ENCODE measurements around the gene IFNW1.
"Not testable (repeated sequence)": the region's sequence is repeated elsewhere in the genome, so short reads cannot be mapped to it uniquely, and the experiment has no call there.

Gene IFNW1

GRCh38 chr9:21141427-21141882, at the start of gene IFNW1:
Gene IFNW1 (minus strand): TSS chr9:21141832. CDS start chr9:21141570, 262 bp downstream.
- no peak for DNase-seq (ENCODE audit: low read depth in 2 of 2)

DNA sequence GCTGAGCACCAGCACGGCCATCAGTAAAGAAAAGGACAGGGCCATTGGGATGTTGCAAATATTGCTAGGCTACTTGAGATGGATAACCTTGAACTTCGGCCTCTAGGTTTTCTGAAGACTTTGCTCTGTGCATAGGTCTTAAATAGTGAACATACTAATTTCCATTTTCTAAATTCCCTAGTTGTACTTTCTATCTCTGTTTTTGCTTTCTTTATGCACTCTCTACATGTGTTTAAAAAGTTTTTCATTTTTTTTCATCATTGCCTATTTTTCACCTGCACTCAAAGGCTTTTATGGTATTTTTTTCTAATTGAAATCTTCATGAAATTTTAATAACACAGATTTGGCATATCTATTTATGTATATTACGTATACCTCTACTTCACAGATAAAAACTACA, 45.9 kb upstream of the IFNW1 start, which contains the start of gene IFNA4:
IFNA4 (minus strand) TSS at position 101 of the 400 bp plus-strand sequence; CDS start at position 45, 56 bp downstream.
- not testable (repeated sequence) for DNase-seq (ENCODE audit: low read depth in 2 of 2)

DNA sequence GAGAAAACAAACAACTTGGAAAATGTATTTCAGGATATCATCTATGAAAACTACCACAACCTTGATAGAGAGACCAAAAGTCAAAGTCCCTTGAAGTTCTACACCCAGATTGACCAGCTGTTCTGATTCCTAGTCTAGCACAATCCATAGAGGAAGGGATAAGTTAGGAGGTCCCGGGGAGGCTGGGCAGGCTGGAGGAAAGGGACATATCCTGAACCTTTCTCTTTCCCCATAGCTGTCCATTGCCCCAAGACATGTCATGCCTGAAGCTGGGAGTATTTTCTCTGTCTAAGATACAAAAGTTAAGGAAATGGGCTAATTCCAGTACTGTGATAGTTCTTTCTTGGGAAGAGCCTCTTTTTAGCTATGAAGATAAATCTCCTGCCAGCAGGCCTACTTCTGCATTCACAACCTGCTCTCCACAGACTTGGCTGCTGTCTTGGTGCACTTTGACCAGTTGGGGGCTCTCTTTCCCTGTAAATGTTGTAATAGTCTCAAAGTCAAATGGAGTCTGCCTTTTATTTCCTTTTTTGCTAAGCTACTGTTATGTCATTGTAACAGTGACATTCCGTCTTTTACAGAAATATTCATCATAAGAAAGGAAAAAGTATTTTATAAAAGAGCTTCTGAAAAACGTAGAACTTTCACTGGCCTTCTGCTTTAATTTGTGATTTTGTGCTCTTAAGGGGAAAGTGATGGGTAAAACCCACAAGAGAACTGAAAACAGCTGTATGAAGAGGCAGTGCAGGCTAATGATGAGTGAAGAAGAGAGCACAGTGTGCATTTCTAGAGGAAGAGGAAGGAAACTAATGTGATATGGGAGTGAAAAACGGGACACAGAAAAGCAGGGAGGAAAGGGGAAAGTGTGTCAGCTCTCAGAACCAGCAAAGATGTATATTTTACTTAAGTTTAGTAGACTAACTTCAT, 41.4 kb upstream of the IFNW1 start:
- DNase-seq (ENCODE audit: low read depth in 2 of 2), result not testable (repeated sequence)

- no peak for DNase-seq (ENCODE audit: low read depth in 2 of 2)
Observed at GRCh38 chr9:21174671-21175070, 33.0 kb upstream of the IFNW1 start.

GRCh38 chr9:21172156-21172555, 30.5 kb upstream of the IFNW1 start:
- no peak for DNase-seq (ENCODE audit: low read depth in 2 of 2)

DNA sequence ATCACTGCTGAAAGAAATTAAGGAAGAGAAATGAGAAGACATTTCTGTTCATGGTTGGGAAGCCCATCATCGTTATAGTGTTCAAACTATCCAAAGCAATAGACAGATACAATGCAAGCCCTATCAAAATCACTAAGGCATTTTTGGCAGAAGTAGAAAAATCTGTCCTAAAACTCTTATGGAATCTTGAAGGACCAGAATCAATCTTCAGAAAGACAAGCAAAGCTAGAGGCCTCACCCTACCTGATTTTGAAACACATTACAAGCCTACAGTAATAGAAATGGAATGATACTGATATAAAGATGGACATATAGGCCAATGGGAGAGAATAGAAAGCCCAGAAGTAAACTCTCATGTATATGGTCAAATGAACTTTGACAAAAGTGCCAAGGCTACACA, 29.7 kb upstream of the IFNW1 start:
- DNase-seq (ENCODE audit: low read depth in 2 of 2), result no peak

DNA sequence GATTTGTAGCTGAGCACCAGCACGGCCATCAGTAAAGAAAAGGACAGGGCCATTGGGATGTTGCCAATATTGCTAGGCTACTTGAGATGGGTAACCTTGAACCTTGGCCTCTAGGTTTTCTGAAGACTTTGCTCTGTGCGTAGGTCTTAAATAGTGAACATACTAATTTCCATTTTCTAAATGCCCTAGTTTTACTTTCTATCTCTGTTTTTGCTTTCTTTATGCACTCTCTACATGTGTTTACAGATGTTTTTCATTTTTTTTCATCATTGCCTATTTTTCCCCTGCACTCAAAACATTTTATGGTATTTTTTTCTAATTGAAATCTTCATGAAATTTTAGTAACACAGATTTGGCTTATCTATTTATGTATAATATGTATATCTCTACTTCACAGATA, 24.9 kb upstream of the IFNW1 start, which contains the start of gene IFNA21:
IFNA21 (minus strand) TSS at position 101 of the 400 bp plus-strand sequence; CDS start at position 53, 48 bp downstream.
- DNase-seq (ENCODE audit: low read depth in 2 of 2), result not testable (repeated sequence)

DNA sequence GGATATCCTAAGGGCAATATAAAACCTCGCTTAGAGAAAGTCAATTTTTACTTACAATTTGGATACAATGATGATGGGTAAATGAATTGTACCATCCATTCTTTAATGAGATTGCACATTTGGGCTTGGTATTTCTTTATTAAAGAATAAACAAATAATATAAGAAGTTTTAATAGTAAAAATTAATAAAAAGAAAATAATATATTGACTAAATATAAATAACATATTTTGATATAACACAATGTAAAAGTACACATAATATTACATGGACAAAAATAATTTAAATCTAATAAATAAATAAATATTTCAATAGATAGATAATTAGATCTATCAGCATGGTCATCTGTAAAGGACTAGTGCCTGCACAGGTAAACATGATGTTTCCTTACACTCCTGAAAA, 23.9 kb upstream of the IFNW1 start:
- no peak for DNase-seq (ENCODE audit: low read depth in 2 of 2)

DNA sequence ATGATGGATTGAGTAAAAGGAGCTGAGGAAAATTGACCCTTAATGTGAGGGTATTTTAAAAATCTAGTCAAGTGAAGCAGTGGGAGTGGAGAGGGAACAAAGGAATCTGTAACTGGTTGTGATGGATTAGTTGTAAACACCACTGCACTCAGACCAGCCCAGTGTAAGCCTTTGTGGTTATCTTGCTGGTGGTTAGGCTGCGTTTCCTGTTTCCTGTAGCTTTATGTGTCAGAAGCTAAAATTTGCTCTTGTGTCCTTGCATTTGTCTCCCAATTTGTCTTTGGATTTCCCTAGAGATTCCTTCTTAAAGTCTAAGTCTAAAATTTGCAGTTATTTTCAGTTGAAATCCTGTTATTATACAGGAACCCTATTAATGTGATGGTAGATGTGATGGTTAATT, 18.5 kb upstream of the IFNW1 start:
- peak in 1 of 2 donors; percentile 19 for DNase-seq (ENCODE audit: low read depth in 2 of 2)

GRCh38 chr9:21155501-21155900, 13.9 kb upstream of the IFNW1 start:
- no peak for DNase-seq (ENCODE audit: low read depth in 2 of 2)

GRCh38 chr9:21154018-21154608, 12.5 kb upstream of the IFNW1 start:
- no peak for DNase-seq (ENCODE audit: low read depth in 2 of 2)

GRCh38 chr9:21153336-21154017, 11.8 kb upstream of the IFNW1 start:
- DNase-seq (ENCODE audit: low read depth in 2 of 2), result no peak

DNA sequence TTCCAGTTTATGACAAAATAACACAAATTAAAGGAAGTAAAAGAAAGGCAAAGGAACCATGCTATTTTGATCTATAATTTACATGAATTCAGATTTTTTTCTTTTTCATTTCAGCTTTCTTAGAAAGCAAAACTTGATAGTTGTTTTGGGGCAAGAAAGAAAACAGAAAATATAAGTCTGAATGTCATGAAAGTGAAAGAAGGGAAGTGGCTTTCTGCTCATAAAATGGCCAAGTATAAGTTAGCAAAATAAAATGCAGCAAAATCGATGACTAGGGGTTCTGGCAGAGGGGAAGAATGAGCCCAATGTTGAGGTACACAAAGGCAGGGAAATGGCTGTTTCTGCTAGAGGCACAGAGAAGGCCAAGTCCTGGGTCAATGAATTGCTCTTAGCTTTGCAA, 3.0 kb upstream of the IFNW1 start:
- DNase-seq (ENCODE audit: low read depth in 2 of 2), result no peak

DNA sequence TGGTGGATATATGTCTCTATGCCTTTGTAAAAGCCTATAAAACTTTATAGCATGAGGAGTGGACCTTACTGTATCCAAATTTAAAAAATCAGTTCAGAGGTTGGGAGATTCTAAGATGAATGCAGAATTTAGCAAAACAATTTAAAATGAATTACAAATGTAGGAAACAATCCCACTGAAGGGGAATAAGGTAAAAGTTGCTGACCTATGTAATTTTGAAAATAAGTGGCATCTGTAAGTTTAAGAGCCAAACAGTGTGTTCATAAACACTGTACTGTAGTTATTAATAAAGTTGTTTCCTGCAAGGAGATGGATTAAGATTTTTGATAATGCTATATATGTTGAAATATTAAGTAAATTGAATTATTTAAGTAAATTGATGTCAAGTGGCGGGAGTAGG, 4.6 kb downstream of the IFNW1 start:
- no peak for DNase-seq (ENCODE audit: low read depth in 2 of 2)

DNA sequence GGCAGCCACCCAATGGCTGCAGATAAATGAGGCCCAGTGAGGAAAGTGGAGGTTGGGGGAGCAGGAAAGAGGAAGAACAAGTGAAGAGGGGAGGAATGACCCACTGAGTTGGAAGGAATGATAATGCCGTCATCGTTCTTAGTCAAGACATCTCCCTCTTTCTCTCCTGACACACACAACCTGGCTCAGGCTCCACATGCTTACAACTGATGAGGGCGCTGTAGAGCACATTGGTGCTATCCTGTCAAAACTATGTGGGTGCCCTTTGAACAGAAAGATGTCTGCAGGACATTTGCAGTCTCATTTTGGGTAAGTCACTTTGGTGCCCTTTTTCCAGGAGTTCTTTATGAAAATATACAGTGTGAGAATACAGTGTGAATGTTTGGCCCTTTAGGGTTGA, 5.9 kb downstream of the IFNW1 start:
- DNase-seq (ENCODE audit: low read depth in 2 of 2), result no peak

- not testable (repeated sequence) for DNase-seq (ENCODE audit: low read depth in 2 of 2)
Observed at GRCh38 chr9:21128186-21128585, 13.4 kb downstream of the IFNW1 start.

GRCh38 chr9:21121595-21122251, 19.9 kb downstream of the IFNW1 start:
- DNase-seq (ENCODE audit: low read depth in 2 of 2), result no peak

DNA sequence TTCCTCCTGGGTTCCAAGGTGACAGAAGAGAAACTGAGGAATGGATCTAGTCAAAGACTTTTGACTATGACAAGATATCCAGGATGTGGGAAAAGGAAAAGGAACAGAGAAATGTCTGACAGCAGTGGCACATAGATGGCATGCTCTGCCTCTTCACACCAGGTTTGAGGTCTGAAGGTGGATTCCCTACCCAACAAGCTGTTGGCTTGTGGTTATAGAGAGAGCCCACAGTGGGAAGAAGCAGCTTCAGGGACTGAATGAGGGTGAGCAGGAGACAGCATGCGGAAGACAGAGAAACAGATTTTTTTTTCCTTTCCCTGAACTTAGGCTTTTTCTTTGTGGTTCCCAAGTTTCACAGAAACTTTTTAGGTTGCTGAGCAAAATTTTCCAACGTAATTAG, 20.6 kb downstream of the IFNW1 start:
- DNase-seq (ENCODE audit: low read depth in 2 of 2), result no peak

GRCh38 chr9:21119093-21119770, 22.4 kb downstream of the IFNW1 start:
- DNase-seq (ENCODE audit: low read depth in 2 of 2), result no peak

GRCh38 chr9:21114311-21114710, 27.3 kb downstream of the IFNW1 start:
- DNase-seq (ENCODE audit: low read depth in 2 of 2), result no peak
